GM12874 (cell line): Measurements from ENCODE around the gene ZNF592.

Source experiments
- CTCF ChIP-seq: IDR thresholded peaks from 2 replicates; pipeline ENCODE4 v1.5.1; 2011; ENCODE audit warnings: low read depth, mild to moderate bottlenecking, control low read depth, low read length, moderate library complexity; ENCODE audit not compliant: insufficient read depth

ZNF592 gene

GRCh38 chr15:84784262-84784661 lies 35.9 kb downstream of the ZNF592 start:
- no peak for TF ChIP-seq CTCF

DNA sequence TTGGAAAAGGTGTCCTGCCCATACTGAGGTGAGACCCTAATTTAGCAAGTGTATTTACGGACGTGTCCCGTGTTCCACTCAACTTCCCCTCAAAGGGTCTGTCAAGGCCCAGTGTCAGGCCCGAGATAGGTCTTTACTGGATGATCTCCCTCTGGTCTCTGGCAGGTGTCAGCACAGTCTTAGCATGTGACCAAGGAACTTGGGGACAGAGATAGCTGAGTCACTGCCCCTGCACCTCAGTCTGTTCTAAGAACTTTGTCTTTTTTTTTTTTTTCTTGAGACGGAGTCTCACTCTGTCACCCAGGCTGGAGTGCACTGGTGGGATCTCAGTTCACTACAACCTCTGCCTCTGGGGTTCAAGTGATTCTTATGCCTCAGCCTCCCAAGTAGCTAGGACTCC lies 36.7 kb downstream of the ZNF592 start:
- no peak for TF ChIP-seq CTCF

- TF ChIP-seq CTCF: no peak
Measured at GRCh38 chr15:84788500-84788899, 40.1 kb downstream of the ZNF592 start.

DNA sequence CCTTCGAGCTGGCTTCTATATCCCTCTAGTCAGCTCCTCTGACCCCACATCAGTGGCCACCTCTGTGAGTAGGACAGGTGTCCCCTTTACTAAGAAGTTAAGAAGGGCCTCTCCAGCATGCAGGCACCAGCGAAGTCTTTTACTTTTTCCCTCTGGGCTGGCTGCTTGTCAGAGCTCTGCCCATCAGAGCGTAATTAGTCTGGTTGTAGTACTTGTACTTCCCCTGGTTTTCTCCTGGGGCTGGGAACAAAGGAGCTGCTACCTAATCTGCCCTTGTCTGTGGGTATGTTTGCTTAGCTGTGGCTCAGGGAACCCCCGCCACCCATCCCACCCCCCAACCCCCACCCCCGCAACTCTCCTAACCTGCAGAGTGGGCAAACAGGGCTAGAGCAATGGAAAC lies 41.4 kb downstream of the ZNF592 start:
- TF ChIP-seq CTCF: no peak

DNA sequence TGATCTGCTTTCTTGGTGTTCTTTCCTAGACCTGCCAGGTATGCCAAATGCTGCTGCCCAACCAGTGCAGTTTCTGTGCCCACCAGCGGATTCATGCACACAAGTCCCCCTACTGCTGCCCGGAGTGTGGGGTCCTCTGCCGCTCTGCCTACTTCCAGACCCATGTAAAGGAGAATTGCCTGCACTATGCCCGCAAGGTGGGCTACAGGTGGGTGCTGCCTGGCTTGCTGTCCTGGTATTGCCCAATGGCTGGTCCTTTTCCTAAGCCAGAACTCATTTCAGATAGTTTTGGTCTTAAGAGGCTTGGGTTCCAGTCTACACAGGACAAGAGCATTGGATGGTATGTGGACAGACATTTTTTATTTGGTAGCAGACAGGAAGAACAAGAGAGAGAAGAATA lies 42.3 kb downstream of the ZNF592 start:
- TF ChIP-seq CTCF: no peak

DNA sequence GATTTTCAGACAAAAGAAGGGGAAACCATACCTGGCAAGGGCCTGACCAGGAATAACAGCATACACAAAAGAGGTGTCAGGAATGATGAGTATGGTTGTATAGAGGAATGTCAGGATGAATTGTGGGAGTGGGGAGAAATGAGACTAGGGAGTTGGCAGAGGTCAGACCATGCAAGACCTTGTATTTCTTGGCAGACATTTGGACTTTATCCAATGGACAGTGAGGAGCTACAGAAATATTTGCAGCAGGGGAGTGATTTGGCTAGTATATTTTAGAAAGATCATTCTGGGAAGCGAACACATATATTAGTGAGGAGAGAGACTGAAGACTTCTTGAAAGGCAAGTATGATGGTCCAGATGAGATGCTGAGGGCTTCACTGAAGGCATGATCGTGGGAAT lies 43.4 kb downstream of the ZNF592 start:
- no peak for TF ChIP-seq CTCF

GRCh38 chr15:84793431-84794161 lies 45.2 kb downstream of the ZNF592 start:
- no peak for TF ChIP-seq CTCF

DNA sequence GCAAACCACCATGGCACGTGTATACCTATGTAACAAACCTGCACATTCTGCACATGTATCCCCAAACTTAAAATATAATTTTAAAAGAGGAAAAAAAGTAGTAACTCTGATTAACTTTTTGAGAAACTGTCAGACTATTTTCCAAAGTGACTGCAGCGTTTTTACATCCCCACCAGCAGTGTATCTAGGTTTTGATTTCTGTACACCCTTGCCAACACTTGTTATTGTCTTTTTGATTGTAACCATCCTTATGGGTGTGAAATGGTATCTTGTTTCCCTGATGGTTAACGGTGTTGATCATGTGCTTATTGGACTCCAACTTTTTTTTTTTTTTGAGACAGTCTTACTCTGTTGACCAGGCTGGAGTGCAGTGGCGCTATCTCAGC lies 45.8 kb downstream of the ZNF592 start:
- no peak for TF ChIP-seq CTCF
